Gastrocnemius medialis (tissue), 4 donors: ENCODE data around the gene PDCD1LG2. TPM values are rescaled to one million over a fixed set of nuclear protein-coding genes. Genes with fewer than 3 reads are reported as not detected.
"Not testable (repeated sequence)": the region's sequence is repeated elsewhere in the genome, so short reads cannot be mapped to it uniquely, and the experiment has no call there.

Experiments used
- ATAC-seq, 2 donors: fragments of 150-250 bp; one replicate each; pipeline ENCODE4 v1.9.1; 2016
- DNase-seq, 2 donors: peaks; one replicate each; pipeline ENCODE4 v3.0.0-alpha.2; 2019
- H3K27ac ChIP-seq, 4 donors: fragments of 200-600 bp; sonication (generic); 1 replicate in 1 of 4; 2 replicates in 3 of 4; pipeline ENCODE4 v1.5.1; 2016 to 2018; ENCODE audit warnings: mild to moderate bottlenecking in 2 of 4, moderate library complexity in 1 of 4
- H3K27me3 ChIP-seq, 3 donors: fragments of 200-600 bp; sonication (generic) in 2 of 3; 1 replicate in 1 of 3; 2 replicates in 2 of 3; pipeline versions ENCODE4 v1.5.1 to v1.6.0; 2016 to 2019; ENCODE audit warnings: mild to moderate bottlenecking in 1 of 3, moderate library complexity in 1 of 3
- H3K36me3 ChIP-seq, 2 donors: fragments of 200-600 bp; sonication (generic) in 1 of 2; one replicate each; pipeline ENCODE4 v1.5.1; 2017 to 2018
- H3K4me1 ChIP-seq, 2 donors: fragments of 200-600 bp; sonication (generic) in 1 of 2; one replicate each; pipeline ENCODE4 v1.5.1; 2016 to 2017; ENCODE audit warnings: mild to moderate bottlenecking in 2 of 2
- H3K4me3 ChIP-seq, 4 donors: fragments of 200-600 bp; sonication (generic) in 3 of 4; 1 replicate in 1 of 4; 2 replicates in 3 of 4; pipeline ENCODE4 v1.5.1; 2016 to 2019; ENCODE audit warnings: mild to moderate bottlenecking in 2 of 4
- H3K9me3 ChIP-seq, 3 donors: fragments of 200-600 bp; sonication (generic) in 2 of 3; 1 replicate in 1 of 3; 2 replicates in 2 of 3; pipeline ENCODE4 v1.5.1; 2016 to 2019
- CTCF ChIP-seq, 5 experiments: fragments of 450-650 bp in 3 of 5; fragments of 200-600 bp in 2 of 5; sonication (generic) in 2 of 5; IDR thresholded peaks in 4 of 5; conservative IDR thresholded peaks in 1 of 5; 1 replicate in 4 of 5; 2 replicates in 1 of 5; pipeline ENCODE4 v1.5.1; 2016 to 2019; ENCODE audit warnings: antibody characterized with exemption in 5 of 5, mild to moderate bottlenecking in 3 of 5, moderate library complexity in 3 of 5
- POLR2A ChIP-seq, 2 donors: fragments of 450-650 bp; IDR thresholded peaks; one replicate each; pipeline ENCODE4 v1.6.1; 2017; ENCODE audit warnings: antibody characterized with exemption in 2 of 2, mild to moderate bottlenecking in 2 of 2, moderate library complexity in 2 of 2
- in situ Hi-C, 4 donors: fragments of 200-750 bp; cut with MboI; loops; one replicate each; pipeline versions ENCODE4 v1.15.0 to v1.8.0; 2017; ENCODE audit warnings: low sequenced_read_pairs in 4 of 4
- intact Hi-C: fragments of 100-400 bp; cut with DNase I; formaldehyde crosslinking; loops from one replicate; pipeline ENCODE4 v1.15.1; 2023; ENCODE audit warnings: low total_unique reads
- total RNA-seq, 4 donors: library from RNA; depleted of rRNA; stranded (reverse); fragments of >200 nt; gene quantifications; one replicate each; pipeline versions ENCODE4 v1.1.0 to v1.2.3, GENCODE V29; 2016

PDCD1LG2 gene
- total RNA-seq, 4 donors from 2014 or later = 1.4 to 2.5 (median 1.7) TPM

- Histone ChIP-seq H3K4me3 (no peak overlapping the region), H3K27ac (no peak overlapping the region), H3K9me3 (no peaks in the 10 kb centered on the region), H3K27me3 (no peaks in the 10 kb centered on the region), H3K4me1 (peaks cover 0 to 4% of the 10 kb centered on the region in 2 donors), H3K36me3 (no peaks in the 10 kb centered on the region)
- in situ Hi-C loops = no loop called here
- intact Hi-C loops = no loop called here
- TF ChIP-seq CTCF (IDR thresholded peaks at IDR 0.05 in 4 of 5, conservative IDR thresholded peaks at IDR 0.05 in 1 of 5) = no peak
- no peak for TF ChIP-seq POLR2A (IDR thresholded peaks at IDR 0.05)
- no peak for DNase-seq
- no peak for ATAC-seq
Observed at GRCh38 chr9:5492965-5493678, 17.2 kb upstream of the PDCD1LG2 start.

GRCh38 chr9:5493679-5494511 lies 16.4 kb upstream of the PDCD1LG2 start:
- peak in 1 of 2 donors; percentile 45 for DNase-seq
- H3K27ac ChIP-seq = peak overlapping the region in 3 of 4 donors; percentile 1 to 41 (median 20)
- H3K36me3 ChIP-seq = no peaks in the 10 kb centered on the region
- H3K27me3 ChIP-seq = no peaks in the 10 kb centered on the region
- H3K4me3 ChIP-seq = no peak overlapping the region
- TF ChIP-seq CTCF (IDR thresholded peaks at IDR 0.05 in 4 of 5, conservative IDR thresholded peaks at IDR 0.05 in 1 of 5) (no peak), POLR2A (IDR thresholded peaks at IDR 0.05) (no peak)
- in situ Hi-C loops (no loop called here), intact Hi-C loops (no loop called here)
- H3K4me1 ChIP-seq = peaks cover 0 to 4% of the 10 kb centered on the region in 2 donors
- no peaks in the 10 kb centered on the region for H3K9me3 ChIP-seq
- ATAC-seq = peak; percentile 36 to 69

GRCh38 chr9:5494765-5495164 lies 15.6 kb upstream of the PDCD1LG2 start:
- DNase-seq, H3K4me3 ChIP-seq, H3K27me3 ChIP-seq, H3K27ac ChIP-seq, intact Hi-C loops, H3K4me1 ChIP-seq, in situ Hi-C loops, H3K9me3 ChIP-seq, H3K36me3 ChIP-seq, ATAC-seq: not testable (repeated sequence)

- intact Hi-C loops = no loop called here
- Histone ChIP-seq H3K27me3 (no peaks in the 10 kb centered on the region), H3K4me3 (no peak overlapping the region), H3K9me3 (no peaks in the 10 kb centered on the region), H3K4me1 (peaks cover 23 to 28% of the 10 kb centered on the region in 2 donors), H3K36me3 (no peaks in the 10 kb centered on the region), H3K27ac (peak overlapping the region in 3 of 4 donors; percentile 56 to 73 (median 64))
- DNase-seq (no peak), ATAC-seq (no peak)
- TF ChIP-seq POLR2A (IDR thresholded peaks at IDR 0.05) = no peak
- no peak for TF ChIP-seq CTCF (IDR thresholded peaks at IDR 0.05 in 4 of 5, conservative IDR thresholded peaks at IDR 0.05 in 1 of 5)
- in situ Hi-C loops = no loop called here
Observed at GRCh38 chr9:5499157-5499556, 11.2 kb upstream of the PDCD1LG2 start.

- no peaks in the 10 kb centered on the region for H3K36me3 ChIP-seq
- intact Hi-C loops (no loop called here), in situ Hi-C loops (no loop called here)
- peaks cover 23 to 28% of the 10 kb centered on the region in 2 donors for H3K4me1 ChIP-seq
- DNase-seq (no peak), ATAC-seq (peak; percentile 65 to 75)
- no peaks in the 10 kb centered on the region for H3K9me3 ChIP-seq
- no peaks in the 10 kb centered on the region for H3K27me3 ChIP-seq
- TF ChIP-seq POLR2A (IDR thresholded peaks at IDR 0.05) (no peak), CTCF (IDR thresholded peaks at IDR 0.05 in 4 of 5, conservative IDR thresholded peaks at IDR 0.05 in 1 of 5) (no peak)
- H3K27ac ChIP-seq = peak overlapping the region; percentile 26 to 73 (median 60)
- H3K4me3 ChIP-seq = no peak overlapping the region
Observed at GRCh38 chr9:5499889-5500398, 10.4 kb upstream of the PDCD1LG2 start.
